A549 (cell line): ENCODE results near the gene SCART1. TPM values are rescaled to one million over a fixed set of nuclear protein-coding genes. Genes with fewer than 3 reads are reported as not detected.

ENCODE experiments used
- ATAC-seq, 2 experiments: fragments of 200-7000 bp in 1 of 2; fragments of >200 bp in 1 of 2; cut with Nextera tagmentation in 1 of 2; cut with Tn5 transposase in 1 of 2; 3 replicates each; pipeline versions ENCODE4 v1.8.0 to v1.9.1; 2018 to 2020; ENCODE audit warnings: mild to moderate bottlenecking in 1 of 2, moderate library complexity in 1 of 2
- CTCF ChIA-PET: fragments of 300-600 bp; sonication (Branson Sonifier 250); formaldehyde crosslinking; extraction: SDS; loops from one replicate; lab custom pipeline; 2021; ENCODE audit warnings: antibody characterized with exemption, inconsistent platforms; lab: Yijun Ruan, JAX
- POLR2A ChIA-PET: fragments of 350-600 bp; formaldehyde crosslinking; extraction: SDS; loops from one replicate; lab custom pipeline; 2021; ENCODE audit warnings: antibody characterized with exemption, inconsistent platforms; lab: Yijun Ruan, JAX
- DNase-seq, 2 experiments: peaks; one replicate each; pipeline versions ENCODE4 v3.0.0 to v3.0.0-alpha.2; 2011 to 2016; ENCODE audit warnings: low read depth in 1 of 2, low spot score in 1 of 2
- FAIRE-seq: peaks from 2 replicates; lab custom pipeline; 2011; peaks lifted over from hg19 to GRCh38; lab: Jason Lieb, UNC
- H3K27ac ChIP-seq, 2 experiments: fragments of >200 bp; sonication (Bioruptor Twin); formaldehyde crosslinking; 3 replicates each; pipeline ENCODE4 v1.5.1; 2016 to 2017
- H3K4me1 ChIP-seq: fragments of >200 bp; sonication (Bioruptor Twin); formaldehyde crosslinking; 3 replicates; pipeline ENCODE4 v1.6.1; 2016
- H3K4me2 ChIP-seq: fragments of >200 bp; sonication (Bioruptor Twin); formaldehyde crosslinking; 3 replicates; pipeline ENCODE4 v1.6.1; 2016
- H3K4me3 ChIP-seq: fragments of >200 bp; sonication (Bioruptor Twin); formaldehyde crosslinking; 3 replicates; pipeline ENCODE4 v1.5.1; 2016
- H3K9me3 ChIP-seq: fragments of >200 bp; sonication (Bioruptor Twin); formaldehyde crosslinking; 3 replicates; pipeline ENCODE4 v1.6.1; 2016
- BCL3 ChIP-seq: fragments of >200 bp; sonication (Bioruptor Twin); formaldehyde crosslinking; IDR thresholded peaks from 3 replicates; pipeline ENCODE4 v1.6.1; 2016
- BHLHE40 ChIP-seq: IDR thresholded peaks from 2 replicates; pipeline ENCODE4 v1.6.1; 2012; ENCODE audit warnings: low read depth, low read length, inconsistent platforms
- CBX2 ChIP-seq: fragments of 200-600 bp; sonication (generic); IDR thresholded peaks from 2 replicates; pipeline ENCODE4 v1.6.1; 2016; ENCODE audit warnings: low read depth, mild to moderate bottlenecking, borderline replicate concordance
- CEBPB ChIP-seq, 2 experiments: fragments of >200 bp in 1 of 2; sonication (Bioruptor Twin) in 1 of 2; formaldehyde crosslinking in 1 of 2; IDR thresholded peaks; 2 replicates each; pipeline ENCODE4 v1.6.1; 2012 to 2016
- CHD2 ChIP-seq: fragments of 150-350 bp; IDR thresholded peaks from 2 replicates; pipeline ENCODE4 v1.6.1; 2014; ENCODE audit warnings: low read length; ENCODE audit not compliant: partially characterized antibody
- CHD4 ChIP-seq: fragments of 200-600 bp; sonication (generic); IDR thresholded peaks from 2 replicates; pipeline ENCODE4 v1.6.1; 2016; ENCODE audit warnings: antibody characterized with exemption, mild to moderate bottlenecking, borderline replicate concordance
- E2F6 ChIP-seq: IDR thresholded peaks from 2 replicates; pipeline ENCODE4 v1.6.1; 2012; ENCODE audit warnings: low read depth, borderline replicate concordance
- ESRRA ChIP-seq: fragments of 150-350 bp; IDR thresholded peaks from 2 replicates; pipeline ENCODE4 v1.6.1; 2014; ENCODE audit warnings: mild to moderate bottlenecking, low read length, borderline replicate concordance
- FOSL2 ChIP-seq, 2 experiments: fragments of 450-650 bp in 1 of 2; fragments of >200 bp in 1 of 2; sonication (Bioruptor Twin) in 1 of 2; formaldehyde crosslinking; IDR thresholded peaks; 2 replicates each; pipeline versions ENCODE4 v1.5.0 to v1.6.1; 2016 to 2020; ENCODE audit warnings: mild to moderate bottlenecking in 1 of 2, moderate library complexity in 1 of 2
- FOXS1 ChIP-seq: fragments of 250-450 bp; sonication (Bioruptor Pico); IDR thresholded peaks from 2 replicates; pipeline ENCODE4 v1.5.0; 2020; ENCODE audit warnings: mild to moderate bottlenecking, moderate library complexity
- HDAC2 ChIP-seq: fragments of 200-600 bp; sonication (generic); IDR thresholded peaks from 2 replicates; pipeline ENCODE4 v1.6.1; 2016
- HES2 ChIP-seq: fragments of >200 bp; sonication (Bioruptor Twin); formaldehyde crosslinking; IDR thresholded peaks from 2 replicates; pipeline ENCODE4 v1.6.1; 2016
- HMGXB4 ChIP-seq: fragments of 250-450 bp; sonication (Bioruptor Pico); IDR thresholded peaks from 2 replicates; pipeline ENCODE4 v1.5.0; 2021; ENCODE audit warnings: mild to moderate bottlenecking, moderate library complexity, borderline replicate concordance
- HOXB5 ChIP-seq: fragments of 250-450 bp; sonication (Bioruptor Pico); IDR thresholded peaks from 2 replicates; pipeline ENCODE4 v1.5.0; 2020; ENCODE audit warnings: mild to moderate bottlenecking, moderate library complexity
- JUN ChIP-seq, 2 experiments: fragments of >200 bp; sonication (Bioruptor Twin); formaldehyde crosslinking; IDR thresholded peaks; 2 replicates in 1 of 2; 3 replicates in 1 of 2; pipeline ENCODE4 v1.6.1; 2016 to 2017
- JUNB ChIP-seq: fragments of >200 bp; sonication (Bioruptor Twin); formaldehyde crosslinking; IDR thresholded peaks from 2 replicates; pipeline ENCODE4 v1.6.1; 2016
- KDM5A ChIP-seq: fragments of 200-600 bp; sonication (generic); IDR thresholded peaks from 2 replicates; pipeline ENCODE4 v1.6.1; 2016; ENCODE audit warnings: antibody characterized with exemption, mild to moderate bottlenecking
- MAX ChIP-seq: IDR thresholded peaks from 2 replicates; pipeline ENCODE4 v1.6.1; 2012
- MAZ ChIP-seq: fragments of 150-350 bp; IDR thresholded peaks from 2 replicates; pipeline ENCODE4 v1.6.1; 2014; ENCODE audit warnings: antibody characterized with exemption, low read depth, low read length, borderline replicate concordance
- NR3C1 ChIP-seq: fragments of >200 bp; sonication (Bioruptor Twin); formaldehyde crosslinking; IDR thresholded peaks from 3 replicates; pipeline ENCODE4 v1.6.1; 2017
- PBX3 ChIP-seq: IDR thresholded peaks from 2 replicates; pipeline ENCODE4 v1.6.1; 2012
- POLR2A ChIP-seq: IDR thresholded peaks from 2 replicates; pipeline ENCODE4 v1.6.1; 2012; ENCODE audit warnings: mild to moderate bottlenecking, low read length
- RARB ChIP-seq: fragments of 250-450 bp; sonication (Bioruptor Pico); IDR thresholded peaks from 2 replicates; pipeline ENCODE4 v1.8.0; 2021; ENCODE audit warnings: mild to moderate bottlenecking, moderate library complexity
- SMC3 ChIP-seq: fragments of >200 bp; sonication (Bioruptor Twin); formaldehyde crosslinking; IDR thresholded peaks from 3 replicates; pipeline ENCODE4 v1.6.1; 2018; ENCODE audit warnings: inconsistent platforms
- TFCP2L1 ChIP-seq: fragments of 250-450 bp; sonication (Bioruptor Pico); IDR thresholded peaks from 2 replicates; pipeline ENCODE4 v1.5.0; 2021; ENCODE audit warnings: mild to moderate bottlenecking
- TP53 ChIP-seq: fragments of 250-450 bp; sonication (Bioruptor Pico); IDR thresholded peaks from 2 replicates; pipeline ENCODE4 v1.5.0; 2021; ENCODE audit warnings: mild to moderate bottlenecking, moderate library complexity
- USF2 ChIP-seq: fragments of 450-650 bp; IDR thresholded peaks from 2 replicates; pipeline ENCODE4 v1.6.1; 2014; ENCODE audit warnings: antibody characterized with exemption
- ZNF302 ChIP-seq: fragments of 250-450 bp; sonication (Bioruptor Pico); IDR thresholded peaks from 2 replicates; pipeline ENCODE4 v1.9.0; 2021; ENCODE audit warnings: inconsistent platforms, mild to moderate bottlenecking, moderate library complexity
- ZSCAN20 ChIP-seq: fragments of 250-450 bp; sonication (Bioruptor Pico); IDR thresholded peaks from 2 replicates; pipeline ENCODE4 v1.8.0; 2022; ENCODE audit warnings: mild to moderate bottlenecking, moderate library complexity
- WGBS: methylation state at CpG from one replicate; pipeline ENCODE4 v1.1.6; 2017; ENCODE audit errors: missing lambda C conversion rate; 5-methylcytosine and 5-hydroxymethylcytosine counted together
- polyA plus RNA-seq, 4 experiments: library from polyadenylated mRNA; depleted of rRNA in 3 of 4; stranded (reverse); fragments of >200 nt; fragmentation: RNase III in 1 of 4; extraction: RNeasy Plus Mini Kit Qiagen cat#74134 plus additional on column Dnase treatment in 1 of 4; gene quantifications; 2 replicates in 3 of 4; 3 replicates in 1 of 4; pipeline ENCODE4 v1.2.3, GENCODE V29; 2011 to 2017

SCART1 gene
- polyA plus RNA-seq, 2 of the 4 experiments (the other 2 are of a cell fraction): 0.37 to 0.96 TPM

- peaks cover 29% of the 10 kb centered on the region for H3K9me3 ChIP-seq
- no peak overlapping the region for H3K27ac ChIP-seq
- CTCF ChIA-PET: no interaction called here
- no peak overlapping the region for H3K4me2 ChIP-seq
- no peak; a peak in 2 of 6 replicates for ATAC-seq
- TF ChIP-seq USF2 (no peak), ESRRA (no peak), HES2 (no peak), POLR2A (no peak), HMGXB4 (CRISPR knock-in tag) (no peak), ZSCAN20 (CRISPR knock-in tag) (no peak), TP53 (no peak), TFCP2L1 (no peak), CBX2 (no peak), FOSL2 (IDR thresholded peaks at IDR 0.05) (no peak), FOSL2 (CRISPR knock-in tag; IDR thresholded peaks at IDR 0.05) (no peak), HOXB5 (CRISPR knock-in tag) (no peak), CHD2 (no peak), KDM5A (no peak), SMC3 (no peak), RARB (no peak), MAX (no peak), JUN (IDR thresholded peaks at IDR 0.05) (no peak), CEBPB (IDR thresholded peaks at IDR 0.05) (no peak), MAZ (no peak), E2F6 (no peak)
- TF ChIP-seq, all 56 proteins: peak for 0
- POLR2A ChIA-PET: no interaction called here
- DNase-seq (no peak), FAIRE-seq (no peak)
- 47% methylated on average over 13 of the region's 16 CpGs for WGBS
- Histone ChIP-seq H3K4me1 (no peaks in the 10 kb centered on the region), H3K4me3 (no peak overlapping the region)
These were observed 10.5 kb upstream of the SCART1 start for GRCh38 chr10:133442967-133443924.

- POLR2A ChIA-PET: no interaction called here
- H3K9me3 ChIP-seq: peaks cover 41% of the 10 kb centered on the region
- no peak overlapping the region for H3K4me2 ChIP-seq
- DNase-seq: no peak
- 52% methylated on average over 9 of the region's 12 CpGs for WGBS
- no peak overlapping the region for H3K27ac ChIP-seq
- H3K4me1 ChIP-seq: no peaks in the 10 kb centered on the region
- no peak overlapping the region for H3K4me3 ChIP-seq
- no peak for ATAC-seq
- no peak for FAIRE-seq
- CTCF ChIA-PET: no interaction called here
- TF ChIP-seq KDM5A (no peak), JUNB (no peak), CHD4 (no peak), HES2 (no peak), TP53 (no peak), ZNF302 (CRISPR knock-in tag) (no peak), BCL3 (no peak), FOXS1 (no peak), HDAC2 (no peak), NR3C1 (no peak), BHLHE40 (no peak), PBX3 (no peak), MAZ (no peak), JUN (IDR thresholded peaks at IDR 0.05) (no peak)
These were observed 9.1 kb upstream of the SCART1 start for GRCh38 chr10:133444342-133445267.
